ENCODE results near the gene CNTNAP2. TPM values are rescaled to one million over a fixed set of nuclear protein-coding genes. Genes with fewer than 3 reads are reported as not detected.

The CNTNAP2 gene
- total and polyA plus RNA-seq, 2 of the 8 experiments (the other 6 are each of a cell fraction or from before 2014, with no cell fraction given): 27.9 to 71.0 TPM

DNA sequence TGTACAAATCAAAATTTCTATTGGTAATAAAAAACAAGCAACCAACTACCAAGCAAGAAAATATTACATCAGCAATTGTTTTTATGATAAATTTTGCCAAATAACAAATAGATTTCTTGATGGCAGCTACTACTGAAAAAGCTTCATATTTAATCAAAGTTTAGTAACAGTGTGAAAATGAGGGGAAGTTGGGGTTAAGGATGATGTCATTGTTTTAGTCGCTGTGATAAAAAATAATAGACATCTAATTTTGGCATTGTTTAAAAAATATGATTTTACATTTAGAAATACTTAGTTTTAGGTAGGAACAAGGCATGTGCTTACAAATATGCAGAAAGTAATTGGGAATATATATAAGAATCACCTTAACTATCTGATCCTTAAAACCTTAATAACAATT, 145.9 kb downstream of the CNTNAP2 start:
- Histone ChIP-seq H3K9me3 (ENCODE audit: insufficient read depth in 2 of 2, low read depth in 1 of 2, low read length in 1 of 2) (peaks cover 0 to 5% of the 10 kb centered on the region in 2 experiments; a peak in 1 of 4 replicates), H2BK5ac (ENCODE audit: low read depth, low read length) (no peak overlapping the region), H4K5ac (ENCODE audit: insufficient read length, low read depth, low read length) (no peak overlapping the region), H2BK15ac (ENCODE audit: low read length) (no peak overlapping the region), H3K36me3 (ENCODE audit: control insufficient read depth in 2 of 4, insufficient read depth in 4 of 4, low read length in 3 of 4) (no peaks in the 10 kb centered on the region), H3K4me2 (ENCODE audit: insufficient read depth in 1 of 2, low read depth in 2 of 2, low read length in 2 of 2) (no peak overlapping the region), H3K14ac (ENCODE audit: insufficient read length) (no peak overlapping the region), H2BK12ac (ENCODE audit: low read depth, low read length) (no peak overlapping the region), H2BK20ac (ENCODE audit: low read length) (no peak overlapping the region), H3K56ac (replicated peaks; ENCODE audit: insufficient read length, low read depth, low read length) (no peak overlapping the region), H3K23ac (ENCODE audit: insufficient read length) (no peak overlapping the region), H2BK120ac (replicated peaks; ENCODE audit: low read depth, low read length) (no peak overlapping the region), H3K4me3 (ENCODE audit: extremely low read depth in 1 of 4, insufficient read depth in 2 of 4, low read depth in 3 of 4, low read length in 4 of 4) (no peak overlapping the region), H3K4ac (replicated peaks; ENCODE audit: insufficient read length, low read depth, low read length) (no peak overlapping the region), H3K79me1 (ENCODE audit: low read depth, low read length) (no peaks in the 10 kb centered on the region), H3K79me2 (ENCODE audit: control insufficient read depth in 1 of 2, insufficient read depth in 2 of 2, low read length in 2 of 2) (no peaks in the 10 kb centered on the region), H2AK5ac (ENCODE audit: low read depth, low read length) (no peak overlapping the region), H4K91ac (replicated peaks; ENCODE audit: insufficient read length, low read length) (no peak overlapping the region), H2AFZ (ENCODE audit: low read length) (no peak overlapping the region), H3K27ac (ENCODE audit: low read depth, low read length) (no peak overlapping the region), H3K23me2 (ENCODE audit: low read depth, low read length) (no peaks in the 10 kb centered on the region), H3K27me3 (replicated peaks in 1 of 4; ENCODE audit: control insufficient read depth in 3 of 4, extremely low read depth in 1 of 4, insufficient read depth in 3 of 4, low read length in 3 of 4) (no peaks in the 10 kb centered on the region), H3K4me1 (replicated peaks in 1 of 4; ENCODE audit: control insufficient read depth in 3 of 4, insufficient read depth in 4 of 4, low read length in 3 of 4) (no peaks in the 10 kb centered on the region), H3K9ac (replicated peaks in 1 of 4; ENCODE audit: extremely low read depth in 1 of 4, low read depth in 3 of 4, low read length in 3 of 4) (no peak overlapping the region), H3K18ac (ENCODE audit: extremely low read depth, low read length) (no peak overlapping the region), H4K20me1 (replicated peaks in 1 of 2; ENCODE audit: control insufficient read depth in 1 of 2, insufficient read depth in 2 of 2, low read length in 2 of 2) (no peaks in the 10 kb centered on the region), H4K8ac (ENCODE audit: extremely low read depth, insufficient read depth, low read length) (no peak overlapping the region)
- 86% methylated on average over 1 of the region's 1 CpG; no CpG with 5 or more reads in 1 of the 2 experiments for WGBS, 2 experiments (ENCODE audit: extremely low coverage in 1 of 2, insufficient coverage in 1 of 2, insufficient read length in 1 of 2, insufficient replicate concordance in 2 of 2, low coverage in 1 of 2, low lambda C conversion rate in 2 of 2, missing lambda C conversion rate in 1 of 2)
- ChIA-PET POLR2A (ENCODE audit: partially characterized antibody) (no interaction called here), CTCF (ENCODE audit: partially characterized antibody) (no interaction called here)
- FAIRE-seq (no peak), DNase-seq (ENCODE audit: low read depth in 1 of 2, low spot score in 2 of 2) (no peak)
- no peak for TF ChIP-seq ASH2L (IDR thresholded peaks at IDR 0.05; ENCODE audit: low read length)
- no peak for TF ChIP-seq HDAC2 (IDR thresholded peaks at IDR 0.05; ENCODE audit: borderline replicate concordance in 1 of 2, low read depth in 2 of 2, low read length in 2 of 2)
